Measurements from ENCODE around the gene CASP12.

Gene CASP12

DNA sequence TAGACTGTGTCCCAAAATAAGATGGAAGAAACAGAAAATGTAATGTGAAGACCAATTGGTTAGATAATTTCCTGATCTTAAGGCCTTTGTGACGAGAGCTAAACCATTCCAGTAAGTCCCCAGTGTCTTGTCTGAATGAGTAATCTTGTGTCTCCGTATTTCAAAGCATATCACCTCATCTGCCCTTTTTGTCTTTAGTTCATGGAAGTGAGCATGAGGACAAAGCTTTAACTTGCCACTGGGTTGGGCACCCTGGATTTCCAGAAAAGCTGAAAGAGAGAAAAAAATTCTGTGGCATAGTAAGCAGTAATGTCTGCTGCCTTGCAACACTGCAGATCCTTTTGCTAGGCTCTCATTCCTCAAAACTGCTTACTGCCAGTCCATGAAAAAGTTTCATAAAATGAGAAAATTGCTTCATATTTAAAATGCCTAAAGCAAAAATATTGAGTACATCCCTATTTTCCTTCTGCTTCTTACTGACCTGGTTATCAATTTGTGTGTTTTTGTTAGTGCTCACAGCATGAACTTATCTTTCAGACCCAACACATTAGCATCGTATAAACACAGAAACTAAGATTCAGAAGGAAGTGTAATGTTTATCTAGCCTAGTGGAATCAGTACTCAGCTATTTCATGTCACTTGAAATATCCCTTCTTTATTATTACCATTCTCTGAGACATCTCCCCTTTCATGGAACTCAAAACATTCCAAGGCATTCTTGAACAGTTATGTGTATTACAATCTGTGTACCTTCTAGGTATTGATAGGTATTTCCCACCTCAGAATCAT, 5.3 kb downstream of the CASP12 start:
- WGBS (ENCODE audit: insufficient coverage, insufficient read length), result no CpG with 5 or more reads among the region's 3 CpGs
- Histone ChIP-seq H3K4me3 (ENCODE audit: low read length) (no peak overlapping the region), H3K4me1 (ENCODE audit: control insufficient read depth, insufficient read depth, low read length) (0 out of 2 replicates have a peak, but pooled peaks cover 1% of the 10 kb centered on the region)

DNA sequence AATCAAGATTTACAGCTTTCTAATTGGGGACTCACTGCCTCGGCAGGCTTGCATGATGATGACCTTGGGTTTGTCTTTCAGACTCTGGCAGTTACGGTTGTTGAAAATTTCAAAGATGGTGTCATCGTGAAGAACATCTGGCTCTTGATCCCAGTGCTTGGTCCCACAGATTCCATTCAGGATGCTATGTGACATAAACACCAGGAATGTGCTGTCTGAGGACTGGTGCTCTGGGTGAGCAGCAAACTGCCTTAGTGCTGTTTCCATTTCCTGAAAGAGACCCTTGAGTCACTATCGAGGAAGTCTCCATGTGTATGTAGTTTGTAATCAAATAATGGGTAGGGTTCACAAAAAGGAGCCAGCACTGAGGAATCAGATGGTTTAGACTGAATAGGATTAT, 7.1 kb downstream of the CASP12 start:
- H3K4me1 ChIP-seq (ENCODE audit: control insufficient read depth, insufficient read depth, low read length), result 0 out of 2 replicates have a peak, but pooled peaks cover 1% of the 10 kb centered on the region
- no peaks in the 10 kb centered on the region for H3K27me3 ChIP-seq (ENCODE audit: control insufficient read depth, insufficient read depth, low read length)
- H3K36me3 ChIP-seq (ENCODE audit: control insufficient read depth, insufficient read depth, low read length), result no peaks in the 10 kb centered on the region
- H3K27ac ChIP-seq (ENCODE audit: low read length), result no peak overlapping the region
- DNase-seq (ENCODE audit: low read depth, low spot score), result no peak
- no peaks in the 10 kb centered on the region for H3K9me3 ChIP-seq (ENCODE audit: control insufficient read depth, insufficient read depth, low read length)
- no peak overlapping the region for H3K4me3 ChIP-seq (ENCODE audit: low read length)
- WGBS (ENCODE audit: insufficient coverage, insufficient read length), result no CpG with 5 or more reads among the region's 4 CpGs

More for the DNA sequence above, 5.3 kb downstream of the CASP12 start:
- Histone ChIP-seq H3K27me3 (ENCODE audit: control insufficient read depth, insufficient read depth, low read length) (no peaks in the 10 kb centered on the region), H3K9me3 (ENCODE audit: control insufficient read depth, insufficient read depth, low read length) (no peaks in the 10 kb centered on the region), H3K27ac (ENCODE audit: low read length) (no peak overlapping the region), H3K36me3 (ENCODE audit: control insufficient read depth, insufficient read depth, low read length) (no peaks in the 10 kb centered on the region)
- DNase-seq (ENCODE audit: low read depth, low spot score), result no peak

DNA sequence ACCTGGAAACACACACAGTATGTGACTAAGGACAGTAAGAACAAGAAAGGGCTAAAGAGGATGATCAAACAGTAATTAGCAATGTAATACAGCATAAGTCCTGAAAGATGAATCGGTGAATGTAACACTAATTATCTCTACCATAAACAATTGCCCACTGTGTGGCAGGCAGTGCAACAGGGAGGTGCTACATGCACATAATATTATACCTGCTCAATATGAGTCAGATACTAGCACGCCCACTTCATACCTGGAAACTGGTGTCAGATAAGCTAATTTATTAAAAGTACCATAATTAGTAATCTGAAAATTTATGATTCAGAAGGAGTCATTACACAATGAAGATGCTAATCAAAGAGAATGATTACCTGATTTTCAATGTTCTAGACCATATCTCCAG, 14.9 kb downstream of the CASP12 start:
- H3K9me3 ChIP-seq (ENCODE audit: control insufficient read depth, insufficient read depth, low read length), result no peaks in the 10 kb centered on the region
- no peaks in the 10 kb centered on the region for H3K4me1 ChIP-seq (ENCODE audit: control insufficient read depth, insufficient read depth, low read length)
- no peak overlapping the region for H3K27ac ChIP-seq (ENCODE audit: low read length)
- no peaks in the 10 kb centered on the region for H3K27me3 ChIP-seq (ENCODE audit: control insufficient read depth, insufficient read depth, low read length)
- DNase-seq (ENCODE audit: low read depth, low spot score), result no peak
- no CpG with 5 or more reads among the region's 2 CpGs for WGBS (ENCODE audit: insufficient coverage, insufficient read length)
- no peaks in the 10 kb centered on the region for H3K36me3 ChIP-seq (ENCODE audit: control insufficient read depth, insufficient read depth, low read length)
- no peak overlapping the region for H3K4me3 ChIP-seq (ENCODE audit: low read length)

DNA sequence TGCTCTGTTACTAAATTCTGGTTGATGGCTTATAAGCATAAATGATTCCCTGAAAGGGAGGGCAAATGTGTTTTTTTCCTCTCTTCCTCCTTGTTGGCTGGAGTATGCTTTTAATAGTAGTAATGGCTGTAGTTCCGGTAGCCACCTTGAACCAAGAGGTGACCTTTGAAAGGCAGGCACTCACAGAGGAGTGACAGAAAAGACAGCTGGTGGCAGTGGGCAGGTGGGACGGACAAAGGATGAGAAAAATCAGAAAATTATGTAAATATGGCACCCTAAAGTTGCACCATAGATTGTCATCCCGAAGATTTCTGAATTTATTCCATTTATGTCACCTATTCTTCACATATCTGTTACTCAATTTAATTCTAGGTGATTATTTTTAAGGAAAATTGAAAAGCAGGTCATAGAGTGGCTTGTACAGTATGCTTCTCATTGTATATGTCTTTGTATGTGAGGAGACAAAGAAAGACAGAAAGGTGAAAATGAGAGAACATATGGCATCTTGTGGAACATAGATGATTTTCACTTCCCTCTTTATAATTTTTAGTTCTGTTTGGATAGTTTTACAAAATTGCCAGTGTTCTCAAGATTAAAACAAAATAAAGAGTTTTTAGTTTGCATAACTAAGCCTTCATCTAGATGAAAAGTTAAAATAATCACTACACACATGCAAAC, 17.0 kb downstream of the CASP12 start:
- DNase-seq (ENCODE audit: low read depth, low spot score), result no peak
- no peak overlapping the region for H3K27ac ChIP-seq (ENCODE audit: low read length)

DNA sequence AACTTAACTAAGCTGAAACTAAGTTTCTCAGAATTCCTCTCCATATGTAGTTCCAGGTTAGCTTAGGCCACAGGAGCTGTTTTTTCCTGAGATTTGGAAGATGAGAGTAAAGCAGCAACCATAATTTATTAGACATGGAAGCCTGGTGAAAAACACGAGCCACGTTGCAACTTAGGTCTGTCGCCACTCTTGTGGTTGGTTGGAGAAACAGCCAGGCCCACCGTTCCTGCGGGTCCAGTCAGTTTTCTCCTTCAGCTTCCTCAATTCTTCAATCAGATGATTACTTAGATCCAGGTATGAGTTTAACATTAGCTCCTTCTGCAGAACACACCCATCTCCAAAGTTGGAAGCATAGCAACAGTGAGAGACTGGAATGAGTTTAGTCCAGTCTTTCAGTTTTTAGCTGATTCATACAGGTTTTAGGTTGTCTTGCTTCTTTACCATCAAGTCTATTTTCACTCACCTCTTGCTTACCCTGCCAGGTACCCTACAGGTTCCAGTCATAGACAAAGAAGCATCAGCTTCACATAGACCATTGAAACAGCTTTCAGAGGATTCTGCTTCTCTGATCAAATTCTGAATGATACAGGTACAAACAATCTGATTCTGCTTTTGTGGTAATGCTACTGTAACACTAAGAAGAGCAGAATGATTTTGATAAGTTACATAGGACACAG, 18.6 kb downstream of the CASP12 start:
- H3K27me3 ChIP-seq (ENCODE audit: control insufficient read depth, insufficient read depth, low read length), result no peaks in the 10 kb centered on the region
- H3K4me3 ChIP-seq (ENCODE audit: low read length), result no peak overlapping the region
- no peak for DNase-seq (ENCODE audit: low read depth, low spot score)
- H3K4me1 ChIP-seq (ENCODE audit: control insufficient read depth, insufficient read depth, low read length), result no peaks in the 10 kb centered on the region
- WGBS (ENCODE audit: insufficient coverage, insufficient read length), result no CpG with 5 or more reads among the region's 5 CpGs
- H3K36me3 ChIP-seq (ENCODE audit: control insufficient read depth, insufficient read depth, low read length), result no peaks in the 10 kb centered on the region
- H3K9me3 ChIP-seq (ENCODE audit: control insufficient read depth, insufficient read depth, low read length), result no peaks in the 10 kb centered on the region
- H3K27ac ChIP-seq (ENCODE audit: low read length), result no peak overlapping the region

More for the DNA sequence above, 17.0 kb downstream of the CASP12 start:
- no peaks in the 10 kb centered on the region for H3K36me3 ChIP-seq (ENCODE audit: control insufficient read depth, insufficient read depth, low read length)
- no peak overlapping the region for H3K4me3 ChIP-seq (ENCODE audit: low read length)
- H3K4me1 ChIP-seq (ENCODE audit: control insufficient read depth, insufficient read depth, low read length), result no peaks in the 10 kb centered on the region
- H3K9me3 ChIP-seq (ENCODE audit: control insufficient read depth, insufficient read depth, low read length), result no peaks in the 10 kb centered on the region
- WGBS (ENCODE audit: insufficient coverage, insufficient read length), result no CpG with 5 or more reads among the region's 3 CpGs
- no peaks in the 10 kb centered on the region for H3K27me3 ChIP-seq (ENCODE audit: control insufficient read depth, insufficient read depth, low read length)

DNA sequence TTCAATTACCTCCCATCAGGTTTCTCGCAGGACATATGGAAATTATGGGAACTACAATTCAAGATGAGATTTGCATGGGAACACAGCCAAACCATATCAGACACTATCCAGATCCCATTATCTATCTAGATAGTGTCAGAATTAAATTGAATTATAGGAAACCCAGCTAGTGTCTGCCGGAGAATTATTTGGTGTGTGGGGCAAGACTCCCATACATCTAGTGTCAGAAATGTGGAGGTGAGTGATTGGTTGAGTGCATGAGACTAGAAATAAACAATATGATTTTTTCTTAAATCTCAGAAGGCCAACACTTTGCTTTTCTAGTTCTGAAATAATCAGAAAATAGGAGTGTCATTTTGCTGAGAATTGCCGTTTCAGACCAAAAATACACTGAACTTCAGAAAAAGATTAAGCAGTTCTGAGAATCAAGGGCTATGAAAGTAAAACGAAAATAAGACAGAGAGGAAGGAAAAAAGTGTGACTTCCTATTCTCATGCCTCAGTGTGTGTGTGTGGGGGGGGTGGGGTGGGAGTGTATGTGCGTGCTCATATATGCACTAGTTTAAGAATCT, 21.3 kb downstream of the CASP12 start:
- Histone ChIP-seq H3K36me3 (ENCODE audit: control insufficient read depth, insufficient read depth, low read length) (no peaks in the 10 kb centered on the region), H3K4me1 (ENCODE audit: control insufficient read depth, insufficient read depth, low read length) (no peaks in the 10 kb centered on the region), H3K27me3 (ENCODE audit: control insufficient read depth, insufficient read depth, low read length) (no peaks in the 10 kb centered on the region), H3K27ac (ENCODE audit: low read length) (no peak overlapping the region), H3K4me3 (ENCODE audit: low read length) (no peak overlapping the region), H3K9me3 (ENCODE audit: control insufficient read depth, insufficient read depth, low read length) (no peaks in the 10 kb centered on the region)
- WGBS (ENCODE audit: insufficient coverage, insufficient read length), result no CpG with 5 or more reads among the region's 5 CpGs
- DNase-seq (ENCODE audit: low read depth, low spot score), result no peak

DNA sequence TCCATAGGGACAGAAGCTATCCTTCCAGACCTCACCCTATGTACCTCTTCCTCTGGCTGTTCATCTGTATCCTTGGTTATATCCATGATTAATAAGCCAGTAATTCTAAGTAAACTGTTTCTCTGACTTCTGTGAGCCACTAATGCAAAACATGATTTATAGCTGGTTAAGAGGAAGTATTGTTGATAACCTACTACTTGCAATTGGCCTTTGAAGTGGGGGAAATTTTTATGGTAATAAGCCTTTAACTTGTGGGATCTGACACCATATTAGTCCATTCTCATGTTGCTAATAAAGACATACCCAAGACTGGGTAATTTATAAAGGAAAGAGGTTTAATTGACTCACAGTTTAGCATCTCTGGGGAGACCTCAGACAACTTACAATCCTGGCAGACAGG, 21.9 kb downstream of the CASP12 start:
- H3K36me3 ChIP-seq (ENCODE audit: control insufficient read depth, insufficient read depth, low read length), result no peaks in the 10 kb centered on the region
- no peaks in the 10 kb centered on the region for H3K9me3 ChIP-seq (ENCODE audit: control insufficient read depth, insufficient read depth, low read length)
- no peak overlapping the region for H3K4me3 ChIP-seq (ENCODE audit: low read length)
- H3K27ac ChIP-seq (ENCODE audit: low read length), result no peak overlapping the region
- H3K27me3 ChIP-seq (ENCODE audit: control insufficient read depth, insufficient read depth, low read length), result no peaks in the 10 kb centered on the region
- no peaks in the 10 kb centered on the region for H3K4me1 ChIP-seq (ENCODE audit: control insufficient read depth, insufficient read depth, low read length)
- DNase-seq (ENCODE audit: low read depth, low spot score), result no peak

DNA sequence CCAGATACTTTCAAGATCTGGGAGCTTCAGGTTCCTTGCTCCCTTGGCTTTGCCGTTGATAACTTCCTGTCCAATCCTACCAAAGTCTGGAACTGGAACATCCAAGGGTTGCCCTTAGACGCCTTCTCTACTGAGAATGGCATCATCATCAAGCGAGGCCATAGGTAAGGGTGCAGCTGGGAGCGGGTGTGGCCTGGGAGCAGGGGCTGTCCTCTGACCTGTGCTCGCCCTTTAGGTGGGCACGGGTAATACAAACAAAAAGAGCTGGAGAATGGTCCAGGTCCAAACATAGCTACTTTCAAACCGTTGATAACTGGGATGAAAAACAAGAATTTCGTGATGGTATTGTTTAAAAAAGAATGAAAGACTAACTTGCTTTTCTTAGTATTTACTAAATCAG, 25.0 kb downstream of the CASP12 start:
- no peaks in the 10 kb centered on the region for H3K36me3 ChIP-seq (ENCODE audit: control insufficient read depth, insufficient read depth, low read length)
- no peaks in the 10 kb centered on the region for H3K9me3 ChIP-seq (ENCODE audit: control insufficient read depth, insufficient read depth, low read length)
- no peaks in the 10 kb centered on the region for H3K4me1 ChIP-seq (ENCODE audit: control insufficient read depth, insufficient read depth, low read length)
- no peak overlapping the region for H3K27ac ChIP-seq (ENCODE audit: low read length)
- H3K4me3 ChIP-seq (ENCODE audit: low read length), result no peak overlapping the region
- H3K27me3 ChIP-seq (ENCODE audit: control insufficient read depth, insufficient read depth, low read length), result no peaks in the 10 kb centered on the region
- DNase-seq (ENCODE audit: low read depth, low spot score), result peak; percentile 25
- WGBS (ENCODE audit: insufficient coverage, insufficient read length), result no CpG with 5 or more reads among the region's 8 CpGs

DNA sequence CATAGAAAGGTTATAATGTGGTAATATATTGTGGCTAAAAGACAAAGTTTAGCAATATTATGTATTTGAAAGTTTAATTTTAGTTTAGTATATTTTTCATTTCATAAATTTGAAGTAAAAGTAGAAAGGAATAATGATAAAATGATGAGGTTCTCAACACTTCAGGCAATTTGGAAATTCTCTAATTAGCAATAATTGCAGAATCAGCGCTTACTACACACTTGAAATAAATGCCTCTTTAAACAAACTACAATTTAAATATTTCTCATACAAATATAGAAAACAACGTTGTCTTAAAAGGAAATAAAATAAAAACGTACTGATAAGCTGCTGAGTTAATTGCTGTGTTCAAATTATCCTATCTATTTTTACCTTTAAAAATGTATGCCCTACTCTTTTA, 25.9 kb downstream of the CASP12 start:
- H3K4me1 ChIP-seq (ENCODE audit: control insufficient read depth, insufficient read depth, low read length), result no peaks in the 10 kb centered on the region
- DNase-seq (ENCODE audit: low read depth, low spot score), result no peak
- no peaks in the 10 kb centered on the region for H3K9me3 ChIP-seq (ENCODE audit: control insufficient read depth, insufficient read depth, low read length)
- no peak overlapping the region for H3K4me3 ChIP-seq (ENCODE audit: low read length)
- no peaks in the 10 kb centered on the region for H3K27me3 ChIP-seq (ENCODE audit: control insufficient read depth, insufficient read depth, low read length)
- H3K27ac ChIP-seq (ENCODE audit: low read length), result no peak overlapping the region
- WGBS (ENCODE audit: insufficient coverage, insufficient read length), result 100% methylated on average over 3 of the region's 3 CpGs
- H3K36me3 ChIP-seq (ENCODE audit: control insufficient read depth, insufficient read depth, low read length), result no peaks in the 10 kb centered on the region

DNA sequence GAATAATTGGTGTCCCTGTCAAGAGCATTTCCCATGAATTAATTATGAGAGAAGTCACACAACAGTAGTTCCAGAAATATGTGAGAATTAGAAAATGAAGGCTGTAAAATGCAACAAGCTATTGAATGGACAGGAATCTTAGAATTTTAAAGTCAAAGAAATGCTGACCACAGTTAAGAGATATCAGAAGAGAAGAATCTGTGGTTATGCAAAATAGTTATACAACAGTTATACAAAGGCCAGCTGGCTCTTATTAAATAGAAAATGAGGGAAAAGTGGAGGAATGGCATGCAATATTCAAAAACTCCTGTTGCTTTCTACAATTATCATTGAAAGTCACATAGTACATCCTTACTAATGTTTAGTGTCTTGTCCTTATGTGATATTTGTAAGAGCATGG, 27.4 kb downstream of the CASP12 start:
- Histone ChIP-seq H3K9me3 (ENCODE audit: control insufficient read depth, insufficient read depth, low read length) (no peaks in the 10 kb centered on the region), H3K36me3 (ENCODE audit: control insufficient read depth, insufficient read depth, low read length) (no peaks in the 10 kb centered on the region), H3K4me3 (ENCODE audit: low read length) (no peak overlapping the region), H3K4me1 (ENCODE audit: control insufficient read depth, insufficient read depth, low read length) (no peaks in the 10 kb centered on the region), H3K27me3 (ENCODE audit: control insufficient read depth, insufficient read depth, low read length) (no peaks in the 10 kb centered on the region), H3K27ac (ENCODE audit: low read length) (no peak overlapping the region)
- DNase-seq (ENCODE audit: low read depth, low spot score), result no peak

Data from iPS DF 6.9 (cell line).